Liver (tissue), 3 donors: ENCODE measurements around the gene PDZRN4.

ENCODE experiments used
- ATF3 ChIP-seq: IDR thresholded peaks from 2 replicates; pipeline ENCODE4 v1.6.1; 2016; ENCODE audit warnings: antibody characterized with exemption
- CTCF ChIP-seq: fragments of 150-350 bp; IDR thresholded peaks from 2 replicates; pipeline ENCODE4 v1.5.1; 2017; ENCODE audit warnings: improper control_type of control experiment, low read depth, low read length; ENCODE audit not compliant: missing input control
- EGR1 ChIP-seq, 2 donors: IDR thresholded peaks; 2 replicates each; pipeline ENCODE4 v1.6.1; 2016 to 2018; ENCODE audit warnings: antibody characterized with exemption in 2 of 2, low read depth in 2 of 2
- RAD21 ChIP-seq, 2 donors: IDR thresholded peaks; 2 replicates each; pipeline ENCODE4 v1.6.1; 2016; ENCODE audit warnings: antibody characterized with exemption in 2 of 2, mild to moderate bottlenecking in 2 of 2
- SP1 ChIP-seq: IDR thresholded peaks from 2 replicates; pipeline ENCODE4 v1.6.1; 2018; ENCODE audit warnings: antibody characterized with exemption, mild to moderate bottlenecking
- TAF1 ChIP-seq: conservative IDR thresholded peaks from 2 replicates; pipeline ENCODE4 v1.6.1; 2016; ENCODE audit warnings: antibody characterized with exemption, mild to moderate bottlenecking
- donor health status: healthy.
- donor health status: healthy.

- TF ChIP-seq TAF1 (no peak), ATF3 (no peak), CTCF (no peak), EGR1 (IDR thresholded peaks at IDR 0.05; ENCODE audit: low read depth in 2 of 2) (no peak), SP1 (no peak), RAD21 (IDR thresholded peaks at IDR 0.05) (no peak)
Measured at GRCh38 chr12:41605545-41606305, 417.6 kb downstream of the PDZRN4 start.
